Measurements from ENCODE around the gene CLCN5.

CLCN5 gene

DNA sequence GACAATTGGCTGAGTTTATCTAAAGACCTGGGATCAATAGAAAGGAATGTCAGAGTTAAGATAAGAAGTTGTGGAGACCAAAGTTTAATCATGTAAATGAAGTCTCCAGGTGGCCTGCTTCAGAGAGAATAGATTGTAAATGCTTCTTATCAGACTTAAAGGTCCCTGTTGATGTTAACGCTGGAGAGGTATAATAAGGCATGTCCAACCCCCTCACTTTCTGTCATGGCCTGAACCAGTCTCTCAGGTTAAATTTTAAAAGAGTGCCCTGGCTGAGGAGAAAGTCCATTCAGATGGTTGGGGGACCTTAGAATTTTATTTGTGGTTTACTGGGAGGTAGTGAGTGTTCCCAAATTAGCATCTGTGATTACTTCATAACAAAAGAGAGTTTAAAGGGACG, 191.7 kb downstream of the CLCN5 start:
- Histone ChIP-seq H3K27ac (ENCODE audit: low read length) (no peak overlapping the region), H3K27me3 (replicated peaks; ENCODE audit: insufficient read depth, low read length) (no peaks in the 10 kb centered on the region), H3K9me2 (replicated peaks; ENCODE audit: insufficient read depth, low read length) (no peaks in the 10 kb centered on the region), H3K9ac (ENCODE audit: low read length) (no peak overlapping the region), H3K4me1 (ENCODE audit: low read length) (no peaks in the 10 kb centered on the region), H3K36me3 (replicated peaks; ENCODE audit: insufficient read depth, low read length) (no peaks in the 10 kb centered on the region), H3K9me3 (replicated peaks; ENCODE audit: insufficient read depth, low read length) (no peaks in the 10 kb centered on the region), H3K4me2 (ENCODE audit: low read depth, low read length) (no peak overlapping the region), H4K20me1 (ENCODE audit: insufficient read depth, low read length) (no peaks in the 10 kb centered on the region), H3K4me3 (ENCODE audit: low read length) (no peak overlapping the region), H3K79me2 (ENCODE audit: low read length) (no peaks in the 10 kb centered on the region), H3F3A (ENCODE audit: insufficient read depth, low read length) (no peaks in the 10 kb centered on the region), H2AFZ (ENCODE audit: low read length) (no peak overlapping the region)
- TF ChIP-seq EZH2 (optimal IDR thresholded peaks at IDR 0.05; ENCODE audit: low read depth, low read length) (no peak), EZH2phosphoT487 (IDR thresholded peaks at IDR 0.05; ENCODE audit: low read length) (no peak)
- TF ChIP-seq, protein P1, sequence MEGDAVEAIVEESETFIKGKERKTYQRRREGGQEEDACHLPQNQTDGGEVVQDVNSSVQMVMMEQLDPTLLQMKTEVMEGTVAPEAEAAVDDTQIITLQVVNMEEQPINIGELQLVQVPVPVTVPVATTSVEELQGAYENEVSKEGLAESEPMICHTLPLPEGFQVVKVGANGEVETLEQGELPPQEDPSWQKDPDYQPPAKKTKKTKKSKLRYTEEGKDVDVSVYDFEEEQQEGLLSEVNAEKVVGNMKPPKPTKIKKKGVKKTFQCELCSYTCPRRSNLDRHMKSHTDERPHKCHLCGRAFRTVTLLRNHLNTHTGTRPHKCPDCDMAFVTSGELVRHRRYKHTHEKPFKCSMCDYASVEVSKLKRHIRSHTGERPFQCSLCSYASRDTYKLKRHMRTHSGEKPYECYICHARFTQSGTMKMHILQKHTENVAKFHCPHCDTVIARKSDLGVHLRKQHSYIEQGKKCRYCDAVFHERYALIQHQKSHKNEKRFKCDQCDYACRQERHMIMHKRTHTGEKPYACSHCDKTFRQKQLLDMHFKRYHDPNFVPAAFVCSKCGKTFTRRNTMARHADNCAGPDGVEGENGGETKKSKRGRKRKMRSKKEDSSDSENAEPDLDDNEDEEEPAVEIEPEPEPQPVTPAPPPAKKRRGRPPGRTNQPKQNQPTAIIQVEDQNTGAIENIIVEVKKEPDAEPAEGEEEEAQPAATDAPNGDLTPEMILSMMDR (IDR thresholded peaks at IDR 0.05; ENCODE audit: low read length): no peak
- no peak for DNase-seq

DNA sequence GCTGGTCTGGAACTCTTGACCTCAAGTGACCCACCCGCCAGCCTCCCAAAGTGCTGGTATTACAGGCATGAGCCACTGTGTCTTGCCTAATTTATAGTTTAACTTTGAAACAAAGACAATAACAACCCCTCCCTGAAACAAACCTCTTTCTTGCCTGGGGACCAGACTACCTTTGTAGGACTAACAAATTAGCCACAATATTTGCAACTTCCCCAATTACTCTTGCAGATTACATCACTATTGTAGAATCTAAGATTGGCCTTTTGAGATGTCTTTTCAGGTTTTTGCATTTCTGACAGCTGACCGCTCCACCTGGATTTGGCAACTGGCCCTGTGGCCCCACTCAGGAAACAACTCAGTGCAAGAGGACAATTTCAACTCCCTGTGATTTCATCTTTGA, 193.6 kb downstream of the CLCN5 start:
- no peak for DNase-seq
- Histone ChIP-seq H3K4me1 (ENCODE audit: low read length) (no peaks in the 10 kb centered on the region), H3K27me3 (replicated peaks; ENCODE audit: insufficient read depth, low read length) (no peaks in the 10 kb centered on the region), H3K27ac (ENCODE audit: low read length) (no peak overlapping the region), H3K36me3 (replicated peaks; ENCODE audit: insufficient read depth, low read length) (no peaks in the 10 kb centered on the region), H3K79me2 (ENCODE audit: low read length) (no peaks in the 10 kb centered on the region), H4K20me1 (ENCODE audit: insufficient read depth, low read length) (no peaks in the 10 kb centered on the region), H3K9me2 (replicated peaks; ENCODE audit: insufficient read depth, low read length) (no peaks in the 10 kb centered on the region), H3K4me3 (ENCODE audit: low read length) (no peak overlapping the region), H3K9me3 (replicated peaks; ENCODE audit: insufficient read depth, low read length) (no peaks in the 10 kb centered on the region), H3K4me2 (ENCODE audit: low read depth, low read length) (no peak overlapping the region), H2AFZ (ENCODE audit: low read length) (no peak overlapping the region), H3K9ac (ENCODE audit: low read length) (no peak overlapping the region), H3F3A (ENCODE audit: insufficient read depth, low read length) (no peaks in the 10 kb centered on the region)
- TF ChIP-seq EZH2 (optimal IDR thresholded peaks at IDR 0.05; ENCODE audit: low read depth, low read length) (no peak), EZH2phosphoT487 (IDR thresholded peaks at IDR 0.05; ENCODE audit: low read length) (no peak)
- TF ChIP-seq, protein P1 (IDR thresholded peaks at IDR 0.05; ENCODE audit: low read length): no peak

DNA sequence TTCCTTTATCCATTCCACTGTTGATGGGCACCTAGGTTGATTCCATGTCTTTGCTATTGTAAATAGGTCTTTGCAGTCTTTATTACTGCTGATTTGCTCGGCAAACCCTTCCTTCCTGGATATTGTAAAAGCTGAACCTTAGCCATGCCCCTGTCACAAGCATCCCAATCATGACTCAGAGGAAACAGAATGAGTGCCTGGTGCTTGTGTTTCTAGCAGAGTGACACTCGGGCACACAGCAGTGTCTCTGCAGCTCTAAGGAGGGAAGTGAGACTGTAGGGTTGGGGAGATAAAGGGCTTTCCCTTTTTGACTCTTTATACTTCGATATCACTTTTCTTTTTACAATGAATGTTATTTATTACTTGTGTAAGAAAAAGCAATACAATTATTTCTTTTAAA, 195.1 kb downstream of the CLCN5 start:
- Histone ChIP-seq H3K79me2 (ENCODE audit: low read length) (no peaks in the 10 kb centered on the region), H3K4me1 (ENCODE audit: low read length) (no peaks in the 10 kb centered on the region), H3K4me2 (ENCODE audit: low read depth, low read length) (no peak overlapping the region), H3K36me3 (replicated peaks; ENCODE audit: insufficient read depth, low read length) (no peaks in the 10 kb centered on the region), H3K4me3 (ENCODE audit: low read length) (no peak overlapping the region), H3K9me3 (replicated peaks; ENCODE audit: insufficient read depth, low read length) (no peaks in the 10 kb centered on the region), H3F3A (ENCODE audit: insufficient read depth, low read length) (no peaks in the 10 kb centered on the region), H2AFZ (ENCODE audit: low read length) (no peak overlapping the region), H3K27ac (ENCODE audit: low read length) (no peak overlapping the region), H3K9ac (ENCODE audit: low read length) (no peak overlapping the region), H3K9me2 (replicated peaks; ENCODE audit: insufficient read depth, low read length) (no peaks in the 10 kb centered on the region), H3K27me3 (replicated peaks; ENCODE audit: insufficient read depth, low read length) (no peaks in the 10 kb centered on the region), H4K20me1 (ENCODE audit: insufficient read depth, low read length) (no peaks in the 10 kb centered on the region)
- no peak for DNase-seq
- TF ChIP-seq EZH2 (optimal IDR thresholded peaks at IDR 0.05; ENCODE audit: low read depth, low read length): no peak
- no peak for TF ChIP-seq EZH2phosphoT487 (IDR thresholded peaks at IDR 0.05; ENCODE audit: low read length)
- TF ChIP-seq, protein P1 (IDR thresholded peaks at IDR 0.05; ENCODE audit: low read length): no peak
